HEK293 (cell line): Measurements from ENCODE around the gene KLRF1.

ENCODE experiments used
- CTCF ChIP-seq: fragments of 450-650 bp; formaldehyde crosslinking; IDR thresholded peaks from 2 replicates; pipeline ENCODE4 v1.5.1; 2016; ENCODE audit warnings: missing biosample characterization, missing genetic modification characterization
- ZNF114 ChIP-seq: fragments of 450-650 bp; formaldehyde crosslinking; IDR thresholded peaks from 2 replicates; pipeline ENCODE4 v1.5.0; 2017; ENCODE audit warnings: missing biosample characterization, missing genetic modification characterization
- ZNF214 ChIP-seq: fragments of 450-650 bp; formaldehyde crosslinking; IDR thresholded peaks from 2 replicates; pipeline ENCODE4 v1.5.1; 2017; ENCODE audit warnings: missing biosample characterization, mild to moderate bottlenecking, missing genetic modification characterization, borderline replicate concordance
- ZNF223 ChIP-seq: fragments of 450-650 bp; formaldehyde crosslinking; IDR thresholded peaks from 2 replicates; pipeline ENCODE4 v1.5.1; 2016; ENCODE audit warnings: missing biosample characterization, missing genetic modification characterization
- ZNF449 ChIP-seq: fragments of 450-650 bp; formaldehyde crosslinking; IDR thresholded peaks from 2 replicates; pipeline ENCODE4 v1.5.1; 2017; ENCODE audit warnings: missing biosample characterization, mild to moderate bottlenecking, missing genetic modification characterization, moderate library complexity
- ZNF558 ChIP-seq: fragments of 450-650 bp; formaldehyde crosslinking; IDR thresholded peaks from 2 replicates; pipeline ENCODE4 v1.5.1; 2016; ENCODE audit warnings: missing biosample characterization, missing genetic modification characterization
- ZNF580 ChIP-seq: fragments of 450-650 bp; formaldehyde crosslinking; IDR thresholded peaks from 2 replicates; pipeline ENCODE4 v1.5.1; 2016; ENCODE audit warnings: missing biosample characterization, missing genetic modification characterization
- ZNF677 ChIP-seq: fragments of 450-650 bp; IDR thresholded peaks from 2 replicates; pipeline ENCODE4 v1.5.0; 2018; ENCODE audit warnings: missing biosample characterization, mild to moderate bottlenecking, missing genetic modification characterization, moderate library complexity
- ZNF785 ChIP-seq: fragments of 450-650 bp; formaldehyde crosslinking; IDR thresholded peaks from 2 replicates; pipeline ENCODE4 v1.5.1; 2016; ENCODE audit warnings: missing biosample characterization, missing genetic modification characterization
- ZSCAN16 ChIP-seq: fragments of 450-650 bp; formaldehyde crosslinking; IDR thresholded peaks from 2 replicates; pipeline ENCODE4 v1.5.1; 2016; ENCODE audit warnings: missing biosample characterization, missing genetic modification characterization
- TF ChIP-seq, protein P1 (sequence below): fragments of 450-650 bp; formaldehyde crosslinking; IDR thresholded peaks from 2 replicates; pipeline ENCODE4 v1.5.1; 2017; ENCODE audit warnings: missing biosample characterization, missing genetic modification characterization

DNA sequence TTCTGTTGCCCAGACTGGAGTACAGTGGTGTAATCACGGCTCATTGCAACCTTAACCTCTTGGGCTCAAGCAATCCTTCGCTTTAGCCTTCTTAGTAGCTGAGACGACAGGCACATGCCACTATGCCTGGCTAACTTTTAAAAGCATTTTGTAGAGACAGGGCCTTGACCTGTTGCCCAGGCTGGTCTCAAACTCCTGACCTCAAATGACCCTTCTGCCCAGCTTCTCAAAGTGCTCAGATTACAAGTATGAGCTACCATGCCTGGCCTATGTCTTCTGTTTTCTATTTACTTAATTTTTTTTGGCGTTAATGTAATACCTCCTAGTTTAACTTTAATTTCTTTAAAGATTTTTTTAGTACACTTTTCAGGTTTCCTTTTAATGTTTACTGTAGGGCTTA lies 20.6 kb upstream of the KLRF1 start:
- TF ChIP-seq ZNF214 (tag by site-specific recombination) (no peak), CTCF (no peak), ZNF785 (tag by site-specific recombination) (no peak), ZNF580 (no peak), ZNF677 (no peak), ZNF223 (no peak), ZSCAN16 (tag by site-specific recombination) (no peak), ZNF558 (tag by site-specific recombination) (no peak), ZNF114 (tag by site-specific recombination) (no peak), ZNF449 (tag by site-specific recombination) (no peak)
- TF ChIP-seq, protein P1, sequence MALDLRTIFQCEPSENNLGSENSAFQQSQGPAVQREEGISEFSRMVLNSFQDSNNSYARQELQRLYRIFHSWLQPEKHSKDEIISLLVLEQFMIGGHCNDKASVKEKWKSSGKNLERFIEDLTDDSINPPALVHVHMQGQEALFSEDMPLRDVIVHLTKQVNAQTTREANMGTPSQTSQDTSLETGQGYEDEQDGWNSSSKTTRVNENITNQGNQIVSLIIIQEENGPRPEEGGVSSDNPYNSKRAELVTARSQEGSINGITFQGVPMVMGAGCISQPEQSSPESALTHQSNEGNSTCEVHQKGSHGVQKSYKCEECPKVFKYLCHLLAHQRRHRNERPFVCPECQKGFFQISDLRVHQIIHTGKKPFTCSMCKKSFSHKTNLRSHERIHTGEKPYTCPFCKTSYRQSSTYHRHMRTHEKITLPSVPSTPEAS (tag by site-specific recombination), result no peak
